Colonic mucosa (tissue), 4 donors: ENCODE results near the gene DNAJC21. TPM values are rescaled to one million over a fixed set of nuclear protein-coding genes. Genes with fewer than 3 reads are reported as not detected.

ENCODE experiments used
- DNase-seq: peaks from one replicate; pipeline ENCODE4 v3.0.0-alpha.2; 2020
- H3K27ac ChIP-seq: fragments of 200-600 bp; one replicate; pipeline ENCODE4 v1.8.0; 2021
- H3K27me3 ChIP-seq: fragments of 200-600 bp; one replicate; pipeline ENCODE4 v1.8.0; 2021
- H3K36me3 ChIP-seq: fragments of 200-600 bp; one replicate; pipeline ENCODE4 v1.8.0; 2021
- H3K4me1 ChIP-seq: fragments of 200-600 bp; one replicate; pipeline ENCODE4 v1.8.0; 2021; ENCODE audit warnings: mild to moderate bottlenecking
- H3K4me3 ChIP-seq: fragments of 200-600 bp; one replicate; pipeline ENCODE4 v1.8.0; 2021
- H3K9ac ChIP-seq, 2 donors: one replicate each; pipeline ENCODE4 v1.7.0; 2013; ENCODE audit warnings: control low read depth in 2 of 2, low read depth in 2 of 2, low read length in 2 of 2
- H3K9me3 ChIP-seq: fragments of 200-600 bp; one replicate; pipeline ENCODE4 v1.8.0; 2021
- CTCF ChIP-seq: fragments of 200-600 bp; IDR thresholded peaks from one replicate; pipeline ENCODE4 v1.8.0; 2022; ENCODE audit warnings: antibody characterized with exemption, mild to moderate bottlenecking
- intact Hi-C: fragments of 100-400 bp; cut with DNase I; formaldehyde crosslinking; loops from one replicate; pipeline ENCODE4 v1.14.1; 2022
- total RNA-seq, 2 donors: library from RNA; stranded (reverse); fragmentation: NEBNext Ultra II Directional in 1 of 2; extraction: Animal tissue kit (Norgen Biotek cat#: 25700) in 1 of 2; gene quantifications; one replicate each; pipeline ENCODE4 v1.2.1, GENCODE V29; 2021
- donor health status: healthy.
- donor health status: DM: no; HTN: no; CAD: no.
- donor health status: DM: no; HTN: no; CAD: no.

The DNAJC21 gene
- total RNA-seq, 2 donors from 2014 or later = 39.5 to 40.4 TPM

GRCh38 chr5:34892414-34892813 is 36.9 kb upstream of the DNAJC21 start:
- TF ChIP-seq CTCF = no peak
- no peaks in the 10 kb centered on the region for H3K27me3 ChIP-seq
- intact Hi-C loops = no loop called here

DNA sequence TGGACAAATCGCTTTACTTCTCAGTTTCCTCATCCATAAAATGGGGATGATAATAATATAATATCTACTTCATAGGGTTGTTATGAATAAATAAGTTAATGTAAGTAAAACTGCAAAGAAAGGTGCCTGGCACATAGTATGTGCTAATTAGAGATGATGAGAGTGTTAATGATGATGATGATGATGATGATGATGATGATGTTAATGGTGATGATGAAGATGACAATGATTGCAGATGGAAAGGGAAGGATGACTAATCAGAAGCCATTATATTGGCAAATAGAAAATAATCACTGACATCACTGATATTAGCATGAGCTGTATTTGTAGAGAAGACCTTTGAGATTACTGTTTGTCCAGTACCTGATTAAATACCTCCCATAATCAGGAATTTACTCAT is 34.6 kb upstream of the DNAJC21 start:
- no peaks in the 10 kb centered on the region for H3K4me1 ChIP-seq
- no peak overlapping the region for H3K27ac ChIP-seq
- intact Hi-C loops = no loop called here
- no peaks in the 10 kb centered on the region for H3K36me3 ChIP-seq
- DNase-seq = no peak
- no peaks in the 10 kb centered on the region for H3K9me3 ChIP-seq
- no peak overlapping the region for H3K4me3 ChIP-seq
- no peak overlapping the region for H3K9ac ChIP-seq
- no peak for TF ChIP-seq CTCF
- no peaks in the 10 kb centered on the region for H3K27me3 ChIP-seq

More at GRCh38 chr5:34892414-34892813, 36.9 kb upstream of the DNAJC21 start:
- Histone ChIP-seq H3K27ac (no peak overlapping the region), H3K9ac (no peak overlapping the region), H3K36me3 (no peaks in the 10 kb centered on the region), H3K9me3 (no peaks in the 10 kb centered on the region), H3K4me3 (no peak overlapping the region), H3K4me1 (no peaks in the 10 kb centered on the region)
- DNase-seq = no peak

- no peak for DNase-seq
- H3K27me3 ChIP-seq = no peaks in the 10 kb centered on the region
- TF ChIP-seq CTCF = no peak
- intact Hi-C loops = no loop called here
- no peaks in the 10 kb centered on the region for H3K9me3 ChIP-seq
- H3K9ac ChIP-seq = no peak overlapping the region
- no peaks in the 10 kb centered on the region for H3K36me3 ChIP-seq
- no peaks in the 10 kb centered on the region for H3K4me1 ChIP-seq
- no peak overlapping the region for H3K4me3 ChIP-seq
- H3K27ac ChIP-seq = no peak overlapping the region
Observed at GRCh38 chr5:34895641-34896419, 33.5 kb upstream of the DNAJC21 start.

- Histone ChIP-seq H3K9ac (no peak overlapping the region), H3K27ac (no peak overlapping the region), H3K4me3 (no peak overlapping the region), H3K36me3 (no peaks in the 10 kb centered on the region), H3K4me1 (no peaks in the 10 kb centered on the region), H3K27me3 (no peaks in the 10 kb centered on the region), H3K9me3 (no peaks in the 10 kb centered on the region)
- DNase-seq = no peak
- no peak for TF ChIP-seq CTCF
- intact Hi-C loops = loop anchor here (2.0 kb wide), 2 partner anchors 375 to 411 kb away; no protein-coding TSS in a partner anchor
Observed at GRCh38 chr5:34897646-34898045, 31.7 kb upstream of the DNAJC21 start.

GRCh38 chr5:34898258-34898895 is 31.0 kb upstream of the DNAJC21 start:
- peak; percentile 64 for DNase-seq
- no peaks in the 10 kb centered on the region for H3K36me3 ChIP-seq
- H3K9me3 ChIP-seq = no peaks in the 10 kb centered on the region
- no peak overlapping the region for H3K9ac ChIP-seq
- intact Hi-C loops = loop anchor here (2.0 kb wide), 2 partner anchors 376 to 412 kb away; no protein-coding TSS in a partner anchor
- no peaks in the 10 kb centered on the region for H3K27me3 ChIP-seq
- peak; percentile 83 for TF ChIP-seq CTCF
- no peaks in the 10 kb centered on the region for H3K4me1 ChIP-seq
- no peak overlapping the region for H3K4me3 ChIP-seq
- no peak overlapping the region for H3K27ac ChIP-seq
